HepG2 (cell line): ENCODE data around the gene MFNG. TPM values are rescaled to one million over a fixed set of nuclear protein-coding genes. Genes with fewer than 3 reads are reported as not detected.

Source experiments
- ERF ChIP-seq: IDR thresholded peaks from 2 replicates; pipeline ENCODE4 v1.6.1; 2018; ENCODE audit warnings: missing biosample characterization, missing genetic modification reagents
- GMEB1 ChIP-seq: sonication (generic); formaldehyde crosslinking; IDR thresholded peaks from 2 replicates; pipeline ENCODE4 v1.5.1; 2020; ENCODE audit warnings: missing genetic modification reagents, mild to moderate bottlenecking, borderline replicate concordance
- HIVEP1 ChIP-seq: sonication (generic); formaldehyde crosslinking; IDR thresholded peaks from 2 replicates; pipeline ENCODE4 v1.4.0; 2020; ENCODE audit warnings: mild to moderate bottlenecking, missing genetic modification reagents
- LRRFIP1 ChIP-seq: sonication (generic); formaldehyde crosslinking; conservative IDR thresholded peaks from 2 replicates; pipeline ENCODE4 v1.4.0; 2020; ENCODE audit warnings: missing genetic modification reagents
- PAXIP1 ChIP-seq: sonication (generic); formaldehyde crosslinking; conservative IDR thresholded peaks from 2 replicates; pipeline ENCODE4 v1.4.0; 2020; ENCODE audit warnings: mild to moderate bottlenecking, missing genetic modification reagents, moderate library complexity
- REPIN1 ChIP-seq: sonication (generic); formaldehyde crosslinking; IDR thresholded peaks from 2 replicates; pipeline ENCODE4 v1.8.0; 2022; ENCODE audit warnings: missing genetic modification reagents, low read depth, mild to moderate bottlenecking, borderline replicate concordance
- TCF12 ChIP-seq, 2 experiments: fragments of 450-650 bp in 1 of 2; sonication (generic) in 1 of 2; formaldehyde crosslinking in 1 of 2; IDR thresholded peaks; 2 replicates each; pipeline versions ENCODE4 v1.6.1 to v1.8.0; 2017 to 2022; ENCODE audit warnings: antibody characterized with exemption in 1 of 2, mild to moderate bottlenecking in 1 of 2, missing genetic modification reagents in 1 of 2, moderate library complexity in 1 of 2
- ZBTB26 ChIP-seq: IDR thresholded peaks from 2 replicates; pipeline ENCODE4 v1.6.1; 2016; ENCODE audit warnings: missing compliant biosample characterization, missing genetic modification reagents, borderline replicate concordance
- ZNF101 ChIP-seq: sonication (generic); formaldehyde crosslinking; IDR thresholded peaks from 2 replicates; pipeline ENCODE4 v1.4.0; 2020; ENCODE audit warnings: mild to moderate bottlenecking, low read depth, missing genetic modification reagents, borderline replicate concordance
- ZNF800 ChIP-seq: sonication (generic); formaldehyde crosslinking; IDR thresholded peaks from 2 replicates; pipeline ENCODE4 v1.4.0; 2020; ENCODE audit warnings: missing genetic modification reagents
- ZXDC ChIP-seq: sonication (generic); formaldehyde crosslinking; IDR thresholded peaks from 2 replicates; pipeline ENCODE4 v1.5.0; 2020; ENCODE audit warnings: mild to moderate bottlenecking, missing genetic modification reagents
- polyA plus RNA-seq, 8 experiments: library from polyadenylated mRNA; depleted of rRNA in 3 of 8; stranded (reverse) in 7 of 8; unstranded in 1 of 8; fragments of >200 nt; fragmentation: Illumina TruSeq in 4 of 8; extraction: Trizol in 4 of 8; gene quantifications; 2 replicates each; pipeline versions ENCODE4 v1.2.1 to v1.2.3, GENCODE V29; 2011 to 2016; ENCODE audit warnings: low read depth in 4 of 8, missing spikeins in 1 of 8, mixed read lengths in 1 of 8; ENCODE audit not compliant: insufficient read depth in 1 of 8
- total RNA-seq, 5 experiments: library from RNA; depleted of rRNA; stranded (reverse); fragments of >200 nt; fragmentation: Illumina TruSeq; extraction: Trizol; gene quantifications; 2 replicates each; pipeline ENCODE4 v1.2.3, GENCODE V29; 2016; ENCODE audit warnings: low read depth in 1 of 5

MFNG gene
- total and polyA plus RNA-seq, 2 of the 13 experiments (the other 11 are each of a cell fraction or from before 2014, with no cell fraction given), result 1.0 to 11.7 TPM

- no peak for TF ChIP-seq ZXDC (CRISPR knock-in tag)
- no peak for TF ChIP-seq ZNF101 (CRISPR knock-in tag)
- no peak for TF ChIP-seq LRRFIP1 (CRISPR knock-in tag)
- TF ChIP-seq TCF12 (IDR thresholded peaks at IDR 0.05), result no peak
- TF ChIP-seq TCF12 (CRISPR knock-in tag; IDR thresholded peaks at IDR 0.05), result peak; percentile 90
- no peak; the same call in none of the 2 replicates for TF ChIP-seq ERF (CRISPR knock-in tag)
- TF ChIP-seq HIVEP1 (CRISPR knock-in tag), result peak; percentile 72
- no peak for TF ChIP-seq REPIN1 (CRISPR knock-in tag)
- peak; percentile 28; the same call in 1 of the 2 replicates for TF ChIP-seq PAXIP1 (CRISPR knock-in tag)
- TF ChIP-seq ZBTB26 (CRISPR knock-in tag), result 0 out of 2 replicates have a peak, but pooled peaks have one; percentile 19
- TF ChIP-seq GMEB1, result peak; percentile 14; the same call in 1 of the 2 replicates
- peak; percentile 60; the same call in 1 of the 2 replicates for TF ChIP-seq ZNF800 (CRISPR knock-in tag)
Observed at GRCh38 chr22:37518509-37519267, 32.5 kb upstream of the MFNG start (continued).
